Trophoblast cell (in vitro differentiated cells and primary cell): ENCODE results near the gene PKD2L2.
"Not testable (repeated sequence)": the region's sequence is repeated elsewhere in the genome, so short reads cannot be mapped to it uniquely, and the experiment has no call there.

Experiments
- DNase-seq, 2 donors: peaks; one replicate each; pipeline ENCODE4 v3.0.0-alpha.2; 2016
- H2AFZ ChIP-seq: 2 replicates; pipeline ENCODE4 v1.6.1; 2013; ENCODE audit warnings: low read length, moderate library complexity, mild to moderate bottlenecking; ENCODE audit not compliant: insufficient read depth, poor library complexity
- H2AK5ac ChIP-seq: 2 replicates; pipeline ENCODE4 v1.6.1; 2013; ENCODE audit warnings: mild to moderate bottlenecking, low read length
- H2BK120ac ChIP-seq: 2 replicates; pipeline ENCODE4 v1.6.1; 2013; ENCODE audit warnings: low read length, mild to moderate bottlenecking, moderate library complexity; ENCODE audit not compliant: insufficient read depth, poor library complexity
- H2BK12ac ChIP-seq: 2 replicates; pipeline ENCODE4 v1.6.1; 2013; ENCODE audit warnings: mild to moderate bottlenecking, low read length, moderate library complexity
- H2BK5ac ChIP-seq: 2 replicates; pipeline ENCODE4 v1.6.1; 2013; ENCODE audit warnings: low read length, low read depth, moderate library complexity, mild to moderate bottlenecking; ENCODE audit not compliant: poor library complexity
- H3K14ac ChIP-seq: 2 replicates; pipeline ENCODE4 v1.6.1; 2013; ENCODE audit warnings: mild to moderate bottlenecking, low read length
- H3K18ac ChIP-seq: 2 replicates; pipeline ENCODE4 v1.6.1; 2013; ENCODE audit warnings: mild to moderate bottlenecking, low read length
- H3K23ac ChIP-seq: 2 replicates; pipeline ENCODE4 v1.6.1; 2013; ENCODE audit warnings: low read length
- H3K27ac ChIP-seq: 2 replicates; pipeline ENCODE4 v1.5.1; 2013; ENCODE audit warnings: low read depth, mild to moderate bottlenecking, inconsistent platforms, low read length, moderate library complexity
- H3K27me3 ChIP-seq: 2 replicates; pipeline ENCODE4 v1.6.1; 2013; ENCODE audit warnings: inconsistent platforms, mild to moderate bottlenecking, low read length, moderate library complexity; ENCODE audit not compliant: insufficient read depth
- H3K36me3 ChIP-seq, 2 experiments: 1 replicate in 1 of 2; 2 replicates in 1 of 2; pipeline ENCODE4 v1.6.1; 2013; ENCODE audit warnings: low read length in 2 of 2, mild to moderate bottlenecking in 2 of 2, moderate library complexity in 1 of 2; ENCODE audit not compliant: insufficient read depth in 2 of 2, control insufficient read depth in 1 of 2
- H3K4ac ChIP-seq: 2 replicates; pipeline ENCODE4 v1.6.1; 2013; ENCODE audit warnings: low read depth, mild to moderate bottlenecking, low read length, moderate library complexity
- H3K4me1 ChIP-seq, 2 experiments: 1 replicate in 1 of 2; 2 replicates in 1 of 2; pipeline ENCODE4 v1.6.1; 2013; ENCODE audit warnings: low read length in 2 of 2, mild to moderate bottlenecking in 2 of 2, moderate library complexity in 1 of 2; ENCODE audit not compliant: insufficient read depth in 2 of 2, control insufficient read depth in 1 of 2
- H3K4me2 ChIP-seq: 2 replicates; pipeline ENCODE4 v1.6.1; 2013; ENCODE audit warnings: inconsistent platforms, mild to moderate bottlenecking, low read length, moderate library complexity
- H3K4me3 ChIP-seq: 2 replicates; pipeline ENCODE4 v1.5.1; 2013; ENCODE audit warnings: mild to moderate bottlenecking, low read depth, low read length, inconsistent platforms
- H3K79me1 ChIP-seq: one replicate; pipeline ENCODE4 v1.6.1; 2013; ENCODE audit warnings: low read length
- H3K79me2 ChIP-seq: 2 replicates; pipeline ENCODE4 v1.6.1; 2013; ENCODE audit warnings: low read length, mild to moderate bottlenecking; ENCODE audit not compliant: control insufficient read depth, insufficient read depth, poor library complexity
- H3K9ac ChIP-seq: 2 replicates; pipeline ENCODE4 v1.6.1; 2013; ENCODE audit warnings: mild to moderate bottlenecking, low read length
- H3K9me3 ChIP-seq: 2 replicates; pipeline ENCODE4 v1.6.1; 2013; ENCODE audit warnings: low read depth, mild to moderate bottlenecking, control low read depth, inconsistent platforms, low read length; ENCODE audit not compliant: insufficient read depth
- H4K12ac ChIP-seq: 2 replicates; pipeline ENCODE4 v1.6.1; 2013; ENCODE audit warnings: low read depth, mild to moderate bottlenecking, low read length, moderate library complexity
- H4K8ac ChIP-seq: 2 replicates; pipeline ENCODE4 v1.6.1; 2013; ENCODE audit warnings: low read depth, mild to moderate bottlenecking, low read length, moderate library complexity
- H4K91ac ChIP-seq: one replicate; pipeline ENCODE4 v1.6.1; 2013; ENCODE audit warnings: low read depth, mild to moderate bottlenecking, low read length, moderate library complexity
- WGBS: extraction: QIAGEN DNeasy Blood & Tissue Kit; methylation state at CpG from one replicate; pipeline ENCODE4 v1.1.7; 2013; ENCODE audit warnings: missing lambda C conversion rate; ENCODE audit not compliant: insufficient read length, insufficient coverage; ENCODE audit errors: extremely low coverage; 5-methylcytosine and 5-hydroxymethylcytosine counted together

The PKD2L2 gene

DNA sequence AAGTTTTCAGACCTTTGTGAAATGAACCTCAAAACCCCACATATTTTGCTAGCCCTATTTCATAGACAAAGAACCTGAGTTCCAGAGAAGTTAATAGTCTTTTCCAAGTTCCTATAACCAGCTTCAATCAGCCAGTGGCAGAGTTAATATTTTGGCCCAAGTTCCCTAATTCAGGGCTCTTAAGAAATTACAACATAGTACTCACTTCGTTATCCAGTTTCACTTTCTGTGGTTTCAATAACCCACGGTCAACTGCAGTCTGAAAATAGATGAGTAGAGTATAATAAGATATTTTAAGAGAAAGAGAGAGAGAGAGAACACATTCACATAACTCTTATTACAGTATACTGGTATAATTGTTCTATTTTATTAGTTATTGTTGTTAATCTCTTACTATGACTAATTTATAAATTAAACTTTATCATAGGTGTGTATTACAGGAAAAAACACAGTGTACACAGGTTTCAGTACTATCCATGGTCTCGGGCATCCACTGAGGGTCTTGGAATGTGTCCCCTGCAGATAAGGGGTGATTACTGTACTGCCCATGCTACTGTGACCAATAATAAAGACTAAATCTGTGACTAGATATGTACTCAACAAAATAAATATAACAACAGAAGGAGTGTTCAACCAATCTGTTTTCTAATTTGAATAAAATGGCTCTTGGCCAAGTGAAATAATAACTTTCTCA is 30.9 kb upstream of the PKD2L2 start:
- Histone ChIP-seq H3K36me3 (no peaks in the 10 kb centered on the region), H3K79me1 (no peaks in the 10 kb centered on the region), H3K27ac (no peak overlapping the region), H3K4me1 (no peaks in the 10 kb centered on the region), H2BK12ac (no peak overlapping the region), H3K79me2 (no peaks in the 10 kb centered on the region), H3K4me3 (no peak overlapping the region), H3K9ac (no peak overlapping the region), H2AK5ac (no peak overlapping the region), H3K9me3 (no peaks in the 10 kb centered on the region), H4K91ac (no peak overlapping the region), H2AFZ (no peak overlapping the region), H3K4ac (no peak overlapping the region), H3K4me2 (no peak overlapping the region), H3K23ac (no peak overlapping the region), H2BK120ac (no peak overlapping the region), H4K8ac (no peak overlapping the region), H3K18ac (no peak overlapping the region), H3K27me3 (no peaks in the 10 kb centered on the region), H4K12ac (no peak overlapping the region), H2BK5ac (no peak overlapping the region), H3K14ac (no peak overlapping the region)
- no peak for DNase-seq
- no CpG with 5 or more reads among the region's 3 CpGs for WGBS

DNA sequence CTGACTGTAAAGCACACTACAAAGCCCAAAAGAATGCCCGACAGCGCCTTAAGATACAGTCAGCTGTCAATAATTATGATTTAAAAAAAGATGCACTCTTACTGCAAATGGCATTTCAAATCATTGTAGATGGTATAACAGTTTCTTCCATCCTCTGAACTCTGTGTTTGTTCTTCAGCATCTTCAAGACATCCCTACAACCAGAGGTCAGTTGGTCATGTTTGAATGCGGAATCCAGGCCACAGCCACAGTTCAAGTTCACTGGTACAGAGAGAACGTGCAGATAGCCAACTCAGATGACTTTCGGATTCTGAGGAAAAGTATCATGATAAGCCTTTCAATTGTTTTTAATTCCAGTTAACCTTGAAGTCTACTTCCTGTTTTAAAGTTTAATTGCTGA is 30.3 kb upstream of the PKD2L2 start:
- H3K4ac ChIP-seq = no peak overlapping the region
- no peak overlapping the region for H3K23ac ChIP-seq
- H2BK12ac ChIP-seq = no peak overlapping the region
- no peak overlapping the region for H2BK5ac ChIP-seq
- no peaks in the 10 kb centered on the region for H3K4me1 ChIP-seq
- H2AFZ ChIP-seq = no peak overlapping the region
- H3K4me2 ChIP-seq = no peak overlapping the region
- no peak overlapping the region for H2BK120ac ChIP-seq
- DNase-seq = no peak
- no peak overlapping the region for H2AK5ac ChIP-seq
- no peak overlapping the region for H3K4me3 ChIP-seq
- H3K79me1 ChIP-seq = no peaks in the 10 kb centered on the region
- WGBS = no CpG with 5 or more reads among the region's 5 CpGs
- H4K12ac ChIP-seq = no peak overlapping the region
- H3K18ac ChIP-seq = no peak overlapping the region
- no peak overlapping the region for H3K14ac ChIP-seq
- H3K9ac ChIP-seq = no peak overlapping the region
- H3K79me2 ChIP-seq = no peaks in the 10 kb centered on the region
- H4K91ac ChIP-seq = no peak overlapping the region
- no peaks in the 10 kb centered on the region for H3K27me3 ChIP-seq
- no peaks in the 10 kb centered on the region for H3K9me3 ChIP-seq
- no peak overlapping the region for H4K8ac ChIP-seq
- H3K36me3 ChIP-seq = no peaks in the 10 kb centered on the region
- H3K27ac ChIP-seq = no peak overlapping the region

DNA sequence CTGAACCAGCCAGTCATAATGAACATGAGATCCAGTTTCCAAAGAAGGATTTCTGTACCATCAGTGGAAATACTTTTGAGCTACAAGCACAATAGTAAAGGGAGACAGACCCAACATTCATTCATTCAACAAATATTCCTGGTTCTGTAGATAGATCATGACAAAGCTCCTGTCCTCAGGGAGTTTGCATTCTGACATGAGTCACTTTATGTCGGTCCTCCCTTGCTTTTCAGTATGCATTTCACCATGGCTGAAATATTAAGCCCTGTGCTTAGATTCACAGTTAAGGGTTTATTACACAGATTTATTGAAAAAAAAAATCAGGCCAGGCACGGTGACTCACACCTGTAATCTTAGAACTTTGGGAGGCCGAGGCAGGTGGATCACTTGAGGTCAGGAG is 27.0 kb upstream of the PKD2L2 start:
- Histone ChIP-seq H3K4me3 (no peak overlapping the region), H2BK5ac (no peak overlapping the region), H3K36me3 (no peaks in the 10 kb centered on the region), H3K79me2 (no peaks in the 10 kb centered on the region), H3K14ac (no peak overlapping the region), H4K8ac (no peak overlapping the region), H3K4me2 (no peak overlapping the region), H2BK12ac (no peak overlapping the region), H3K4me1 (no peaks in the 10 kb centered on the region), H3K23ac (no peak overlapping the region), H3K79me1 (no peaks in the 10 kb centered on the region), H4K91ac (no peak overlapping the region), H3K18ac (no peak overlapping the region), H2AFZ (no peak overlapping the region), H2AK5ac (no peak overlapping the region), H3K27me3 (no peaks in the 10 kb centered on the region), H3K9me3 (no peaks in the 10 kb centered on the region), H4K12ac (no peak overlapping the region), H2BK120ac (no peak overlapping the region), H3K4ac (no peak overlapping the region), H3K27ac (no peak overlapping the region), H3K9ac (no peak overlapping the region)
- no peak for DNase-seq
- WGBS = no CpG with 5 or more reads among the region's 3 CpGs

DNA sequence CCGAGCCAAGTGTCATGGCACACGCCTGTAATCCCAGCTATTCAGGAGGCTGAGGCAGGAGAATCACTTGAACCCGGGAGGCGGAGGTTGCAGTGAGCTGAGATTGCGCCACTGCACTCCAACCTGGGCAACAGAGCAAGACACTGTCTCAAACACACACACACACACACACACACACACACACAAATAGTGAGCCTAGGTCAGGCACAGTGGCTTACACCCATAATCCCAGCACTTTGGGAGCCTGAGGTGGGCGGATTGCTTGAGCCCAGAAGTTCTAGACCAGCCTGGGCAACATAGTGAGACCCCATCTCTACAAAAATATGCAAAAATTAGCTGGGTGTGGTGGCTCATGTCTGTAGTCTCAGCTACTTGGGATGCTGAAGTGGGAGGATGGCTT is 25.6 kb upstream of the PKD2L2 start:
- H2BK5ac ChIP-seq = not testable (repeated sequence)

More for the DNA sequence above, 25.6 kb upstream of the PKD2L2 start:
- H3K4me2 ChIP-seq, H4K12ac ChIP-seq, H2AK5ac ChIP-seq, H3K23ac ChIP-seq, H3K4me3 ChIP-seq, H3K36me3 ChIP-seq, H3K4me1 ChIP-seq, H3K18ac ChIP-seq, H3K9ac ChIP-seq, H3K27ac ChIP-seq, H3K79me1 ChIP-seq, H3K4ac ChIP-seq, H2BK12ac ChIP-seq, DNase-seq, H2AFZ ChIP-seq, H2BK120ac ChIP-seq, H3K9me3 ChIP-seq, H4K91ac ChIP-seq, H3K14ac ChIP-seq, H3K27me3 ChIP-seq, H4K8ac ChIP-seq, H3K79me2 ChIP-seq: not testable (repeated sequence)
- no CpG with 5 or more reads among the region's 6 CpGs for WGBS
